ENCODE measurements around the gene PRIM1. TPM values are rescaled to one million over a fixed set of nuclear protein-coding genes. Genes with fewer than 3 reads are reported as not detected.

Gene PRIM1
- total and polyA plus RNA-seq, 2 of the 13 experiments (the other 11 are each of a cell fraction or from before 2014, with no cell fraction given): 30.0 to 47.3 TPM

- H3K79me2 ChIP-seq (ENCODE audit: insufficient read depth, low read length): no peaks in the 10 kb centered on the region
- 29% methylated on average over 3 of the region's 3 CpGs for WGBS (ENCODE audit: low lambda C conversion rate)
- intact Hi-C loops (cut with micrococcal nuclease; ENCODE audit: unreplicated experiment) (loop anchor here (10.0 kb wide), 1 partner anchor 696 kb away; the partner anchor contains the start of genes GLI1 and INHBE), in situ Hi-C loops (cut with HindIII; ENCODE audit: extremely low pct_ligation_motif_present, low pct_unique_long_range_greater_than_20kb) (loop anchor here (5.0 kb wide), 1 partner anchor 229 kb away; no protein-coding TSS in a partner anchor)
- CTCF ChIA-PET (ENCODE audit: low intra/inter-chr PET ratio, low total read pairs): no interaction called here
- no peaks in the 10 kb centered on the region for H4K20me1 ChIP-seq (ENCODE audit: insufficient read depth, low read length)
- FAIRE-seq (no peak), DNase-seq (ENCODE audit: low spot score) (no peak), ATAC-seq (no peak; the same call in 2 of the 3 replicates)
- peak overlapping the region in 1 of 3 experiments; percentile 25; a peak in 1 of 6 replicates for H3K4me3 ChIP-seq (replicated peaks in 1 of 3; ENCODE audit: insufficient read depth in 1 of 3, low read depth in 2 of 3, low read length in 3 of 3)
- H3K9me3 ChIP-seq (ENCODE audit: low read length): peaks cover 16% of the 10 kb centered on the region
- H3K9ac ChIP-seq (ENCODE audit: insufficient read depth, low read depth, low read length): no peak overlapping the region
- no peaks in the 10 kb centered on the region for H3K27me3 ChIP-seq (ENCODE audit: control insufficient read depth in 1 of 2, insufficient read depth in 2 of 2, low read length in 2 of 2)
- no peak overlapping the region for H2AFZ ChIP-seq (ENCODE audit: low read length)
- POLR2A ChIA-PET: interaction anchor here (0.9 to 2.0 kb wide), 4 partner anchors 34 to 353 kb away, joined by 3 to 15 read pairs (median 5); partner anchors contain the start of genes NACA and PTGES3
- H3K36me3 ChIP-seq (replicated peaks in 1 of 2; ENCODE audit: control insufficient read depth in 1 of 2, insufficient read depth in 2 of 2, low read length in 2 of 2): no peaks in the 10 kb centered on the region
- H3K4me2 ChIP-seq (ENCODE audit: low read depth, low read length): peak overlapping the region; percentile 60
- peaks cover 61% of the 10 kb centered on the region for H3K4me1 ChIP-seq (ENCODE audit: insufficient read depth, low read length)
- H3K27ac ChIP-seq (ENCODE audit: extremely low read length, insufficient read depth, low read length): peak overlapping the region; percentile 79
- BruUV-seq (replicated peaks): no TSS peak
- no peak for TF ChIP-seq ZNF17 (CRISPR knock-in tag; IDR thresholded peaks at IDR 0.05)
- no peak for TF ChIP-seq HDAC1 (CRISPR knock-in tag; IDR thresholded peaks at IDR 0.05)
- TF ChIP-seq, protein P1, sequence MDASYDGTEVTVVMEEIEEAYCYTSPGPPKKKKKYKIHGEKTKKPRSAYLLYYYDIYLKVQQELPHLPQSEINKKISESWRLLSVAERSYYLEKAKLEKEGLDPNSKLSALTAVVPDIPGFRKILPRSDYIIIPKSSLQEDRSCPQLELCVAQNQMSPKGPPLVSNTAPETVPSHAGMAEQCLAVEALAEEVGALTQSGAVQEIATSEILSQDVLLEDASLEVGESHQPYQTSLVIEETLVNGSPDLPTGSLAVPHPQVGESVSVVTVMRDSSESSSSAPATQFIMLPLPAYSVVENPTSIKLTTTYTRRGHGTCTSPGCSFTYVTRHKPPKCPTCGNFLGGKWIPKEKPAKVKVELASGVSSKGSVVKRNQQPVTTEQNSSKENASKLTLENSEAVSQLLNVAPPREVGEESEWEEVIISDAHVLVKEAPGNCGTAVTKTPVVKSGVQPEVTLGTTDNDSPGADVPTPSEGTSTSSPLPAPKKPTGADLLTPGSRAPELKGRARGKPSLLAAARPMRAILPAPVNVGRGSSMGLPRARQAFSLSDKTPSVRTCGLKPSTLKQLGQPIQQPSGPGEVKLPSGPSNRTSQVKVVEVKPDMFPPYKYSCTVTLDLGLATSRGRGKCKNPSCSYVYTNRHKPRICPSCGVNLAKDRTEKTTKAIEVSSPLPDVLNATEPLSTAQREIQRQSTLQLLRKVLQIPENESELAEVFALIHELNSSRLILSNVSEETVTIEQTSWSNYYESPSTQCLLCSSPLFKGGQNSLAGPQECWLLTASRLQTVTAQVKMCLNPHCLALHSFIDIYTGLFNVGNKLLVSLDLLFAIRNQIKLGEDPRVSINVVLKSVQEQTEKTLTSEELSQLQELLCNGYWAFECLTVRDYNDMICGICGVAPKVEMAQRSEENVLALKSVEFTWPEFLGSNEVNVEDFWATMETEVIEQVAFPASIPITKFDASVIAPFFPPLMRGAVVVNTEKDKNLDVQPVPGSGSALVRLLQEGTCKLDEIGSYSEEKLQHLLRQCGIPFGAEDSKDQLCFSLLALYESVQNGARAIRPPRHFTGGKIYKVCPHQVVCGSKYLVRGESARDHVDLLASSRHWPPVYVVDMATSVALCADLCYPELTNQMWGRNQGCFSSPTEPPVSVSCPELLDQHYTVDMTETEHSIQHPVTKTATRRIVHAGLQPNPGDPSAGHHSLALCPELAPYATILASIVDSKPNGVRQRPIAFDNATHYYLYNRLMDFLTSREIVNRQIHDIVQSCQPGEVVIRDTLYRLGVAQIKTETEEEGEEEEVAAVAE (CRISPR knock-in tag; IDR thresholded peaks at IDR 0.05; ENCODE audit: borderline replicate concordance): 0 out of 2 replicates have a peak, but pooled peaks have one; percentile 27
- TF ChIP-seq, protein P2, sequence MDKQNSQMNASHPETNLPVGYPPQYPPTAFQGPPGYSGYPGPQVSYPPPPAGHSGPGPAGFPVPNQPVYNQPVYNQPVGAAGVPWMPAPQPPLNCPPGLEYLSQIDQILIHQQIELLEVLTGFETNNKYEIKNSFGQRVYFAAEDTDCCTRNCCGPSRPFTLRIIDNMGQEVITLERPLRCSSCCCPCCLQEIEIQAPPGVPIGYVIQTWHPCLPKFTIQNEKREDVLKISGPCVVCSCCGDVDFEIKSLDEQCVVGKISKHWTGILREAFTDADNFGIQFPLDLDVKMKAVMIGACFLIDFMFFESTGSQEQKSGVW (CRISPR knock-in tag; IDR thresholded peaks at IDR 0.05; ENCODE audit: borderline replicate concordance): no peak
- TF ChIP-seq IRF2 (CRISPR knock-in tag; IDR thresholded peaks at IDR 0.05): 0 out of 2 replicates have a peak, but pooled peaks have one; percentile 21
- TF ChIP-seq AGO1 (IDR thresholded peaks at IDR 0.05; ENCODE audit: low read depth, low read length, poor library complexity, severe bottlenecking): no peak
- TF ChIP-seq TSC22D2 (CRISPR knock-in tag; IDR thresholded peaks at IDR 0.05; ENCODE audit: borderline replicate concordance): no peak
- no peak for TF ChIP-seq ZFY (CRISPR knock-in tag; IDR thresholded peaks at IDR 0.05)
- TF ChIP-seq, protein P3, sequence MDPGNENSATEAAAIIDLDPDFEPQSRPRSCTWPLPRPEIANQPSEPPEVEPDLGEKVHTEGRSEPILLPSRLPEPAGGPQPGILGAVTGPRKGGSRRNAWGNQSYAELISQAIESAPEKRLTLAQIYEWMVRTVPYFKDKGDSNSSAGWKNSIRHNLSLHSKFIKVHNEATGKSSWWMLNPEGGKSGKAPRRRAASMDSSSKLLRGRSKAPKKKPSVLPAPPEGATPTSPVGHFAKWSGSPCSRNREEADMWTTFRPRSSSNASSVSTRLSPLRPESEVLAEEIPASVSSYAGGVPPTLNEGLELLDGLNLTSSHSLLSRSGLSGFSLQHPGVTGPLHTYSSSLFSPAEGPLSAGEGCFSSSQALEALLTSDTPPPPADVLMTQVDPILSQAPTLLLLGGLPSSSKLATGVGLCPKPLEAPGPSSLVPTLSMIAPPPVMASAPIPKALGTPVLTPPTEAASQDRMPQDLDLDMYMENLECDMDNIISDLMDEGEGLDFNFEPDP (CRISPR knock-in tag; conservative IDR thresholded peaks at IDR 0.05): no peak
- peak; percentile 63; the same call in 1 of the 2 replicates for TF ChIP-seq KDM5A (IDR thresholded peaks at IDR 0.05; ENCODE audit: borderline replicate concordance, low read length)
- 0 out of 2 replicates have a peak, but pooled peaks have one; percentile 5 for TF ChIP-seq ZNF12 (CRISPR knock-in tag; IDR thresholded peaks at IDR 0.05)
- TF ChIP-seq ELF1 (CRISPR knock-in tag; IDR thresholded peaks at IDR 0.05): peak; percentile 9; the same call in 1 of the 2 replicates
- peak; percentile 79; the same call in 1 of the 2 replicates for TF ChIP-seq SETDB1 (CRISPR knock-in tag; IDR thresholded peaks at IDR 0.05; ENCODE audit: borderline replicate concordance)
- TF ChIP-seq ZNF670 (CRISPR knock-in tag; IDR thresholded peaks at IDR 0.05; ENCODE audit: borderline replicate concordance): 0 out of 2 replicates have a peak, but pooled peaks have one; percentile 56
- no peak for TF ChIP-seq HNRNPLL (IDR thresholded peaks at IDR 0.05; ENCODE audit: low read depth, low read length, poor library complexity, severe bottlenecking)
- TF ChIP-seq MYPOP (CRISPR knock-in tag; IDR thresholded peaks at IDR 0.05): peak; percentile 37; the same call in 1 of the 2 replicates
Measured at GRCh38 chr12:56758728-56759262, 6.7 kb upstream of the PRIM1 start.
